Gastroesophageal sphincter (tissue), 4 donors: ENCODE data around the gene PUM1. TPM values are rescaled to one million over a fixed set of nuclear protein-coding genes. Genes with fewer than 3 reads are reported as not detected.

Experiments used
- ATAC-seq: fragments of 150-250 bp; one replicate; pipeline ENCODE4 v1.9.1; 2016; ENCODE audit warnings: mild to moderate bottlenecking, moderate library complexity
- H3K27ac ChIP-seq, 4 donors: fragments of 200-600 bp; sonication (generic) in 3 of 4; 1 replicate in 3 of 4; 2 replicates in 1 of 4; pipeline ENCODE4 v1.5.1; 2016 to 2019
- H3K27me3 ChIP-seq: fragments of 200-600 bp; sonication (generic); one replicate; pipeline ENCODE4 v1.5.1; 2019
- H3K36me3 ChIP-seq, 2 donors: fragments of 200-600 bp; sonication (generic); one replicate each; pipeline ENCODE4 v1.5.1; 2019; ENCODE audit warnings: control low read depth in 1 of 2
- H3K4me1 ChIP-seq, 3 donors: fragments of 200-600 bp; sonication (generic); 1 replicate in 2 of 3; 2 replicates in 1 of 3; pipeline ENCODE4 v1.5.1; 2016 to 2019; ENCODE audit warnings: control low read depth in 2 of 3
- H3K4me3 ChIP-seq, 2 donors: fragments of 200-600 bp; sonication (generic); one replicate each; pipeline ENCODE4 v1.5.1; 2019; ENCODE audit warnings: mild to moderate bottlenecking in 1 of 2, moderate library complexity in 1 of 2
- H3K9me3 ChIP-seq, 3 donors: fragments of 200-600 bp; sonication (generic); one replicate each; pipeline ENCODE4 v1.5.1; 2017 to 2019; ENCODE audit warnings: control low read depth in 2 of 3
- EP300 ChIP-seq: sonication (generic); formaldehyde crosslinking; IDR thresholded peaks from one replicate; pipeline ENCODE4 v1.6.1; 2017; ENCODE audit warnings: antibody characterized with exemption, mild to moderate bottlenecking
- POLR2A ChIP-seq, 2 donors: fragments of 450-650 bp; IDR thresholded peaks; one replicate each; pipeline ENCODE4 v1.6.1; 2017; ENCODE audit warnings: antibody characterized with exemption in 2 of 2, mild to moderate bottlenecking in 2 of 2, moderate library complexity in 1 of 2
- POLR2AphosphoS5 ChIP-seq: sonication (generic); formaldehyde crosslinking; IDR thresholded peaks from one replicate; pipeline ENCODE4 v1.6.1; 2017; ENCODE audit warnings: antibody characterized with exemption
- WGBS, 2 donors: methylation state at CpG; one replicate each; pipeline ENCODE4 v1.1.5; 2018; ENCODE audit warnings: low coverage in 1 of 2; 5-methylcytosine and 5-hydroxymethylcytosine counted together
- total RNA-seq, 4 donors: library from RNA; depleted of rRNA; stranded (reverse); fragments of >200 nt; gene quantifications; one replicate each; pipeline ENCODE4 v1.1.0, GENCODE V29; 2016
- TF ChIP-seq, protein P1 (sequence below), 4 experiments: fragments of 200-600 bp in 2 of 4; fragments of 450-650 bp in 2 of 4; sonication (generic) in 1 of 4; IDR thresholded peaks; one replicate each; pipeline ENCODE4 v1.5.1; 2017 to 2019; ENCODE audit warnings: antibody characterized with exemption in 4 of 4, mild to moderate bottlenecking in 2 of 4, moderate library complexity in 2 of 4

PUM1 gene
- total RNA-seq, 4 donors from 2014 or later = 83.8 to 90.7 (median 88.4) TPM

DNA sequence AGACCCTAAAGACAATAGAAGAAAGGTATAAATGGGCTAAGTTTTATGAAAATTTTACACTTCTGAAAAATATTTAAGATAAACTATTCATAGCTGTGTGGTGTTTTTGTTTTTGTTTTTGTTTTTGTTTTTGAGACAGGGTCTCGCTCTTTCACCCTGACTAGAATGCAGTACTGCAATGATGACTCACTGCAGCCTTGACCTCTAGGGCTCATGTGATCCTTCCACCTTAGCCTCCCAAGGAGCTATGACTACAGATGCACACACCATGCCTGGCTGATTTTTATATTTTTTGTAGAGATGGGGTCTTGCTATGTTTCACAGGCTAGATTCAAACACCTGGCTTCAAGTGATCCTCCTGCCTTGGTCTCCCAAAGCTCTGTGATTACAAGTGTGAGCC is 66.6 kb downstream of the PUM1 start:
- H3K4me1 ChIP-seq = peaks cover 0 to 26% (median 0%) of the 10 kb centered on the region in 3 donors
- H3K9me3 ChIP-seq = no peaks in the 10 kb centered on the region
- no peaks in the 10 kb centered on the region for H3K27me3 ChIP-seq
- TF ChIP-seq, protein P1, sequence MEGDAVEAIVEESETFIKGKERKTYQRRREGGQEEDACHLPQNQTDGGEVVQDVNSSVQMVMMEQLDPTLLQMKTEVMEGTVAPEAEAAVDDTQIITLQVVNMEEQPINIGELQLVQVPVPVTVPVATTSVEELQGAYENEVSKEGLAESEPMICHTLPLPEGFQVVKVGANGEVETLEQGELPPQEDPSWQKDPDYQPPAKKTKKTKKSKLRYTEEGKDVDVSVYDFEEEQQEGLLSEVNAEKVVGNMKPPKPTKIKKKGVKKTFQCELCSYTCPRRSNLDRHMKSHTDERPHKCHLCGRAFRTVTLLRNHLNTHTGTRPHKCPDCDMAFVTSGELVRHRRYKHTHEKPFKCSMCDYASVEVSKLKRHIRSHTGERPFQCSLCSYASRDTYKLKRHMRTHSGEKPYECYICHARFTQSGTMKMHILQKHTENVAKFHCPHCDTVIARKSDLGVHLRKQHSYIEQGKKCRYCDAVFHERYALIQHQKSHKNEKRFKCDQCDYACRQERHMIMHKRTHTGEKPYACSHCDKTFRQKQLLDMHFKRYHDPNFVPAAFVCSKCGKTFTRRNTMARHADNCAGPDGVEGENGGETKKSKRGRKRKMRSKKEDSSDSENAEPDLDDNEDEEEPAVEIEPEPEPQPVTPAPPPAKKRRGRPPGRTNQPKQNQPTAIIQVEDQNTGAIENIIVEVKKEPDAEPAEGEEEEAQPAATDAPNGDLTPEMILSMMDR (IDR thresholded peaks at IDR 0.05) = no peak
- TF ChIP-seq POLR2A (IDR thresholded peaks at IDR 0.05) = no peak
- TF ChIP-seq POLR2AphosphoS5 = no peak
- no peak for TF ChIP-seq EP300
- H3K36me3 ChIP-seq = peaks cover 0 to 26% of the 10 kb centered on the region in 2 donors
- 88 to 100% methylated on average over 1 of the region's 1 CpG for WGBS, 2 donors
- no peak overlapping the region for H3K4me3 ChIP-seq
- ATAC-seq = no peak
- H3K27ac ChIP-seq = no peak overlapping the region

DNA sequence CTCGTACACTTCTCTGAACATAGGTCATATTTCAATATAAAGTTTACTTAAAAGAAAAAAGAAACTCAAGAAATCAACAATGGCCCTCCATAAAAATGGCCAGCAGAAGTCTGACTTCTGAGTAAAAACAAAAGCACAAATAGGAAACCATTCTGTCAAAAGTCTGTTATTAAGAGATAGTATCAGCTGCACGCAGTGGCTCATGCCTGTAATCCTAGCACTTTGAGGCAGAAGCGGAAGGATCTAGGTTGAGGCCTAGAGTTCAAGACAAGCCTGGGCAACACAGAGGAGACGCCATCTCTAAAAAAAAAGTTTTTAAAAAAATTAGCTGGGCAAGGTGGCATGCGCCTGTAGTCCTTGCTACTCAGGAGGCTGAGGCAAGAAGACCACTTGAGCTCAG is 67.3 kb downstream of the PUM1 start:
- Histone ChIP-seq H3K9me3 (no peaks in the 10 kb centered on the region), H3K27me3 (no peaks in the 10 kb centered on the region), H3K27ac (no peak overlapping the region), H3K4me1 (peaks cover 0 to 26% (median 0%) of the 10 kb centered on the region in 3 donors), H3K4me3 (no peak overlapping the region), H3K36me3 (peaks cover 0 to 19% of the 10 kb centered on the region in 2 donors)
- ATAC-seq = no peak
- no peak for TF ChIP-seq EP300
- no peak for TF ChIP-seq POLR2AphosphoS5
- no peak for TF ChIP-seq POLR2A (IDR thresholded peaks at IDR 0.05)
- TF ChIP-seq, protein P1 (IDR thresholded peaks at IDR 0.05) = no peak
- WGBS, 2 donors = 96 to 100% methylated on average over 2 to 5 of the region's 5 CpGs

DNA sequence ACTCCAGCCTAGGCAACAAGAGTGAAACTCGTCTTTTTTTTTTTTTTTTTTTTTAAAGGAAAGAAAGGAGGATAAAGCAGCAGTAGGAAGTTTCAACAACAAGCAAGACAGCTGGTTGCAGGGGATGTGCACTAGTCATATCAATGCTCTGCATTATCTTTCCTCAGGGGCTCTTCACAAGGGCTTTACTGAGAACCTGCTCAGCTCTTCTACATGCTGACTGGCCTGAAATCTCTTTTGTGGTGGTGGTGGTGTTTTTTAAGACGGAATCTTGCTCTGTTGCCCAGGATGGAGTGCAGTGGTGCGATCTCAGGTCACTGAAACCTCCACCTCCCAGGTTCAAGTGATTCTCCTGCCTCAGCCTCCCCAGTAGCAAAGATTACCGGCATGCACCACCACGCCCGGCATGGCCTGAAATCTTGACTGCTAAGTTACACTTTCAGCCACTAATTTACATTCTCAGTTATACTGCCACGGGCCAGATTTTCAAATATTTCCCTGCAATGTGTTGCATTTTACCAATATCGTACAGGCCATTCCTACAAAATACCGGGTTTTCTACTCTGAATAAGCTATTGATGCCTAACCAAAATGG is 68.0 kb downstream of the PUM1 start:
- Histone ChIP-seq H3K36me3 (peaks cover 0 to 14% of the 10 kb centered on the region in 2 donors), H3K4me3 (no peak overlapping the region), H3K27ac (no peak overlapping the region), H3K27me3 (no peaks in the 10 kb centered on the region), H3K4me1 (peaks cover 0 to 25% (median 0%) of the 10 kb centered on the region in 3 donors), H3K9me3 (no peaks in the 10 kb centered on the region)
- TF ChIP-seq, protein P1 (IDR thresholded peaks at IDR 0.05) = no peak
- TF ChIP-seq POLR2A (IDR thresholded peaks at IDR 0.05) (no peak), EP300 (no peak), POLR2AphosphoS5 (no peak)
- 93 to 94% methylated on average over 3 to 4 of the region's 9 CpGs for WGBS, 2 donors
- no peak for ATAC-seq

DNA sequence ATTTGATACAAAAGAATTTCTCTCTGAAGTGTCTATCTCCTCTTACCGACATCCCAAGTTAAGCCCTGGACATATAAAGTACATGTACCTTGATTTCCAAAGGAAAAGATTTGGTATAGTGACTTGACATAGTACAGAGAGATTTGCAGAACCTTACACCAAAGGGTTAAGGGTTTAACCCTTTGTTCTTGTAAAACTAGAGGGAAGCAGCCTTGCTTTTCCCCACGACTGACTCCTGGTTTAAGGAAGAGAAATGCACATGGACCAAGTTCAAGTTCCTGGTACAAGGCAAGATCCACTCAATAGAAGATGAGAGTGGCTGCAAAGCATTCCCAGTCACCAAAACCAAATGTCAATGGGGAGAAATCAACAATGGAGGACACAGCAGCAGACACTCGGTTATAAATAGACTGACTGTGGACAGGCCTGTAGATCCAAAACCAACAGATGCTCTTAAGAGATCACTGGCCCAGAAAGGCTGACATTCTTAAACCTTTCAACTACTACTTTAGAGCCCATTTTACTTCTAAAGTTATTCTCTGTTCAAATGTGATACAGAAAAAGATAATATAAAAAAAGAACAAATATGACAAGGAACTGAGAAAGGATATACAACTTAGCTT is 69.4 kb downstream of the PUM1 start:
- no peak for ATAC-seq
- 60 to 72% methylated on average over 3 of the region's 3 CpGs for WGBS, 2 donors

More for the DNA sequence above, 69.4 kb downstream of the PUM1 start:
- Histone ChIP-seq H3K27me3 (no peaks in the 10 kb centered on the region), H3K36me3 (peaks cover 0 to 28% of the 10 kb centered on the region in 2 donors), H3K4me1 (peaks cover 0 to 34% (median 0%) of the 10 kb centered on the region in 3 donors), H3K9me3 (no peaks in the 10 kb centered on the region), H3K27ac (no peak overlapping the region), H3K4me3 (no peak overlapping the region)
- TF ChIP-seq POLR2AphosphoS5 (no peak), POLR2A (IDR thresholded peaks at IDR 0.05) (no peak), EP300 (no peak)
- TF ChIP-seq, protein P1 (IDR thresholded peaks at IDR 0.05) = no peak
